Amniotic stem cell (primary cell): ENCODE results near the gene KRTAP1-4.
"Not testable (repeated sequence)": the region's sequence is repeated elsewhere in the genome, so short reads cannot be mapped to it uniquely, and the experiment has no call there.

ENCODE experiments used
- DNase-seq: peaks from one replicate; lab custom pipeline; 2025; lab: John Stamatoyannopoulos, UW

The KRTAP1-4 gene

GRCh38 chr17:41029633-41030245 lies at the start of gene KRTAP1-4:
Gene KRTAP1-4, minus strand, starts transcription at chr17:41030195. Its CDS starts 117 bp downstream, at chr17:41030078.
- DNase-seq: no peak

- DNase-seq: no peak
Observed at GRCh38 chr17:41076788-41077187, 46.8 kb upstream of the KRTAP1-4 start.

DNA sequence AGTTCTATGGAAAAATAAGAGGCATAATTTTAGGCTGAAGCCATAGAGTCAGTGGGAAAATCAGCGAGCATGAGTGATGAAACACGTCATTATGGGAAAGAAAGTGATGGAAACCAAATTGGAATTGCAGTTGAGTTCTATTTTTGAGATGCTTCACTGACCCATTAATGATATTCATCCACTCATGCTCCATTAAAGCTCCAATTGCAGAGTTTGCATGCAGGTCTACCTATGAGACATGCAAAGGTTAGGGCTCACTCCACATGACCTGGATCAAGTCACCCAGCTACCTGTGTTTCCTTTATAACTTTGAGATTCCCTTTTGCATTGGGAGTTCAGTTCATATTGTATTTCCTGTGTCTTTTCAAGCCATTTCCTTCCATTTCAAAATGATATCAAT lies 43.7 kb upstream of the KRTAP1-4 start:
- no peak for DNase-seq

DNA sequence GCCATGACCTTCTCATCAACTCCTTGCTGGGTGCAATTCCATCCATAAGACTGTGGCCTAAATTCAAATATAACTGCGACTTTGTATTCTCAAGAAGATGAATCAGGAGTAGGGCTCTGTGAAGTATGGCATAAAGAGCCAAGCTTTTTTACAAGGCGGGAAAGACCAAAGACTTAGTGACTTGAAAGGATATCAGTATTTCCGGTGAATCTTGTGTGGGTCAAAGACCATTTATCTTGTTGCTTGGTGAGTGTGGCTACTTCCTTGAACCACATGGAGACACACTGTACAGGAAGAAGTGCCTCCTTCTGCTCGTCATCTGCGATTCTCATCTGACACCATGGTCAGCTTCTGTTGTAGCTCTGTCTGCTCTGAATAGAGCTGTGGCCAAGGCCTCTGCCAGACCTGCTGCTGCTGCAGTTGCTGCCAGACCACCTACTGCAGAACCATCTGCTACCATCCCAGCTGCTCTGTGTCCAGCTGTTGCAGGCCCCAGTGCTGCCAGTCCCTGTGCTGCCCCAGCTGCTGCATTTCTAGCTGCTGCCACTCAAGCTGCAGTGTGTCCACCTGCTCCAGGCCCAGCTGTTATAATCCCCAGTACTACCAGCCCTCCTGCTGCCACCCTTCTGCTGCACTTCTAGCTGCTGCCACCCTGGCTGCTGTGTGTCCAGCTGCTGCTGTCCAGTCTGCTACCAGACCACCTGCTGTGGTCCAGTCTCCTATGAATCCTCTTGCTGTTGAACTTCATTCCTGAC lies 41.8 kb upstream of the KRTAP1-4 start:
- DNase-seq: no peak

DNA sequence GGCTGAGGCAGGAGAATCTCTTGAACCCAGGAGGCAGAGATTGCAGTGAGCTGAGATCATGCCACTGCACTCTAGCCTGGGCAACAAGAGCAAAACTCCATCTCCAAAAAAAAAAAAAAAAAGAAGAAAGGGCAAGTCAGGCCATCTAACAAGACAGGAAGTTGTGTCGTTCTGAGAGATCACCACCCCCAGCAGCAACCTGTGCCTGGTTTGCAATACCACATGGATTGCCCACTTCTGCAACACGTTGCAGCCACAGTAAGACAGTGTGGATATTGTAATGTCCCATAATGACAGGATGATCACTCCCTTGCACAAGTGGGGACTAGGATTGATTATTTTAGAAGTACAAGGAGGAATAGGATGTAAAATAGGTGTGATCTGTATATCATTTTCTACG lies 39.0 kb upstream of the KRTAP1-4 start:
- no peak for DNase-seq

DNA sequence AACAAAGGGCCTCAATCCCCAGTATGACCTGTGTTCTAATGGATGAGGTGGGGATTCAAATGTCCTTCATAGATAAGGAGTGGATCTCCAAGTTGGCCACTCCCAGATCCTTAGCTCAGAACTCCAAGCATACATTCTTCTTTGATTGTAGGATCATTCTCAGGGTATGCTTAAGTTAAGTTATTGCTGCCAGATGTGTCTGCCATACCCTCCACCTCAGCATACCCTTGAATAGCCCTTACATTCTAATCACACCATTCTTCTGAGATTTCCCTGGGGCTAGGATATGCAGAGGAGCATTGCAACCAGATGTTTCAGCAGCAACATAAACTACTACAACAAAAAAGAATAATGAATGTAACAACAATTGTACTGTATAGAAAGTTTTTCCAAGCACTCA lies 37.3 kb upstream of the KRTAP1-4 start:
- no peak for DNase-seq

DNA sequence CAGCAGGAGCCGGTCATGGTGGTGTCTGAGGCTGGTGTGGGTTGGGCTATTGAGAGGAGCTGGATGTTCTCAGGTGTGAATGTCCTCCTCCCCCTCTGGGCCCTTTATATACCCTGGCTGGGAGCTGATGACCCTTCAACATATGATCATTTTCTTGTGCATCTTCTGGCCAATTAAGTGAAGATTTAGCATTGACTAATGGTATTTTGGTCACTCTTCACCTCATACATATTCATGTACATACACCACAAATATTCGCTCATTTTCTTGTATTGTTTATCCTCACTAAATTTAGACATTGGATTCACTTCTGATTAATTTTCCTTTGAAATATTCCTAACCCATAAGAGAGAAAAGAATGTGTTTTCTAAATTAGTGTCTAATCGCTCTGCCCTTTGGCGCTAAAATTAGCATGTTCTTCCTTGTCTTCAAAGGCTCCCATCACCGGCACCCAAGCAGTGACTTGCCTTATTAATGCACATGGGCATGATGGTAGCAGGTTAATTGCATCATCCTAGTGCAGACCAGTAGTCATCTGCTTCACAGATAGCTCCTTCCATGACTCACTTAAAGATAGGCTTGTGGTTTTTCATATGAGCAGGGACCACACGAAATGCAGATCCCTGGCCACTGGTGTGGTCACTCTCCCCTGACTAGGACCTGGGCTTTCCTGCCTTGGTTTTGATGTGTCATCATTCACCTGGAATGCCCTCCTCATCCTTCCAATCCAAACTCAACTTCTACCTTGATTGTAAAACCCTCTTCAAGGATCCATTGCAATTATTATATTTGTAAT lies 36.0 kb upstream of the KRTAP1-4 start, which contains the start of gene KRTAP2-4:
KRTAP2-4 (minus strand) TSS at position 51 of the 796 bp plus-strand sequence; CDS start at position 17, 34 bp downstream.
- no peak for DNase-seq

DNA sequence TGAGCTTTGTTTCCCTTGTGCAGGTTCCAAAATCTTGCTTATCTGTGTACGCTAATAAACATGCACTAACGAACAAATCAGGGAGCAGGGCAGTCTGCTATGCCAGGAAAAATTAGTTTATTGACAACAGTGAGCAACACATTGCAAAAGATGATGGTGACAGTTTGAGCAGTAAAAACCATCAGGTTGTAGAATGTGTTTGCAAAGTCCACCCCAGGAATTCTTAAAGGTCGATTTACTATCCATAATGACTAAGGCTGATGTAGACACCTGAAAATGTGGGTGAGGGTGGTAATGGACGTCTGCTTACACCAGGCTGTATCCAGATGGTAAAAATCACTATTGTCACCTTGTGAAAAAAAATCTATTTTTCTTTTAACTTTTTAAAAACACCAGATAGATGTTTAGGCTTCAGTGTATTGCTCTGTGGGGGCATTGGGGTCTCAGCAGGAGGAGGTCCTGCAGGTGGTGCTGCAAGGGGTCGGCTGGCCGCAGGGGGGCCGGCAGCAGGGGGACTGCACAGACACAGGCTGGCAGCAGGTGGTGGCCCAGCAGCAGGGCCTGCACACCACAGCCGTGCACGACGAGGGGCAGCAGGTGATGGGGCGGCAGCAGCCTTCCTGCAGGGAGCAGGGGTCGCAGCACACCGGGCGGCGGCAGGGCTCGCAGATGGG lies 35.2 kb upstream of the KRTAP1-4 start:
- not testable (repeated sequence) for DNase-seq

DNA sequence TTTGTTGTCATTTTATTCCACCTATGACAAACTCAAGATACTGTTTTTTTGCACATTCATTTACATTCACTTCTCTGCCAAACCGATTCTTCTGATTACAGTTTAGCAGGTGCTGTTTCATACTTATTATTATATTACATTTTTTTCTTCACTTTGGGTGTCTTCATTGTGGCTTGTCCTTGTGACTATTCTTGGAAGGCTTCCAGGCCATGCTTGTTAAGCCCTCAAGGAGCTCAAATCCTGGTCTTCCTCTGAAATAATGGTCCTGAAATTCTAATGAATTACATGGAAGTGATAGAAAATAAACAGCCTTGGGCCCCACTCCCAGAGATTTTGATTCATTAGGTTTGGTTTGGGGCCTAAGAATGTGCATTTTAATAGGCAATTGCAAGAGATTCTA lies 34.3 kb upstream of the KRTAP1-4 start:
- DNase-seq: no peak

DNA sequence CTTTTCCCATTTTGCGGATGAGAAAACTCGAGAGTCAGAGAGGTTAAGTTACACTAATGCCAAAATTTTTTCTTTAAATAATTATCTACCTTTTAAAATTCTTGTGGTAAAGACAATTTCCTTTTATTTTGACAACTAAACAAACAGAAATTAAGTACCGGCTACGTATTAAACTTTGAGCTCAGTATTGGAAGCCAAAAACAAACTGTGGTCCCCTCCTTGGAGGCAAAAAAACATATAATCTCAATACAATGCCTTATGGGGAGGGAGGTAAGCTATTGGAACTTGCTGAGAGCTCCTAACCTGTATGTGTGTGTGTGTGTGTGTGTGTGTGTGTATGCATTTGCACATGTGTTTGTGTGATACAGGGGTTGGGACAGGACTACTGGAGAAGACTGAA lies 33.5 kb upstream of the KRTAP1-4 start:
- DNase-seq: no peak

GRCh38 chr17:41061964-41062363 lies 32.0 kb upstream of the KRTAP1-4 start:
- peak; percentile 61 for DNase-seq

DNA sequence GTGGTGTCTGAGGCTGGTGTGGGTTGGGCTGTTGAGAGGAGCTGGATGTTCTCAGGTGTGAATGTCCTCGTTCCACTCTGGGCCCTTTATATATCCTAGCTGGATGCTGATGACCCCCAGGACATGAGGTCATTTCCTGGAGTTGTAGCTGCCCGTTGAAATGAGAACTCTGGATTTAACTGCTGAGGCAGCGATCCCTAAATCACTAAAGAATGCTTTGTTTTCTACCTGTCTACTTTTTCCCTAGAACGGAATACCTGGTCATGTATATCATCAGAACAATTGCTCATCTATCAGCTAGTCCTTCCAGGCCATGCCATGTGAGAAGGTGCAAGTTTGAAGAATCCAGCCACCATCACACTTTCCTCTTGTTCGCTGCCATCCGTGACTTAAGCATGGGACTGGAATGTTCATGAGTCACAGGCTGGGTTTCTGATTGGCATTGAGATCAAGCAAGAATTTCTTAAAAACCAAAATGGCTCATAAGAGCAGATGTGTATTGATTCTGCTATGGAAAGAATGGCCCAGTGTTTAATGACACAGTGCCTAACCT lies 30.1 kb upstream of the KRTAP1-4 start, which contains the start of gene KRTAP2-3:
KRTAP2-3 (minus strand) TSS at position 63 of the 553 bp plus-strand sequence. CDS start 64 bp downstream, outside the sequence.
- peak; percentile 90 for DNase-seq

DNA sequence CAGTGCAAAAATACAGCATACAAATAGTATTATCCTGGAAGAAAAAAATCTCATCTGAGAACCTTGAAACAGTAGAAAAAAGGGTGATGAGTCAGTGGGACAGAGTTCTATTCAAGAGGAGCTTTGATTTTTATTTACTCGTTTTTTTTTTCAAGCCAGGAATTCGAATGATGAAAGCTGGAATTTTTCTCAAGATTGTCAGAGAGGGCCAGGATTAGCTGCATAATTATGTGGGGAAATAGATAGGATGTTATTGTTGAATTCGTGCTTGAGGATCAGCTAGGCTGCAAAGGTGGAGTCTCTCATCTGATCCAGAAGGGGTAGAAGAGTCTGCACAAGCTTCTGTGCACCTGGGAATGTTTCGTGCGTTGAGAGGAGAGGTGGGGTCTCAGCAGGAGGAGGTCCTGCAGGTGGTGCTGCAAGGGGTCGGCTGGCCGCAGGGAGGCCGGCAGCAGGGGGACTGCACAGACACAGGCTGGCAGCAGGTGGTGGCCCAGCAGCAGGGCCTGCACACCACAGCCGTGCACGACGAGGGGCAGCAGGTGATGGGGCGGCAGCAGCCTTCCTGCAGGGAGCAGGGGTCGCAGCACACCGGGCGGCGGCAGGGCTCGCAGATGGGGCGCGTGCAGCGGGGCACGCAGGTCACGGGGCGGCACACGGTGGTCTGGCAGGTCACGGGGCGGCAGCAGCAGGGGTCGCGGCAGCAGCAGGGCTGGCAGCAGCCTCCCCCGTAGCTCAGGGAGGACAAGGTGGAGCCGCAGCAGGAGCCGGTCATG lies 29.5 kb upstream of the KRTAP1-4 start:
- peak; percentile 69 for DNase-seq

GRCh38 chr17:41058741-41059140 lies 28.7 kb upstream of the KRTAP1-4 start:
- no peak for DNase-seq

DNA sequence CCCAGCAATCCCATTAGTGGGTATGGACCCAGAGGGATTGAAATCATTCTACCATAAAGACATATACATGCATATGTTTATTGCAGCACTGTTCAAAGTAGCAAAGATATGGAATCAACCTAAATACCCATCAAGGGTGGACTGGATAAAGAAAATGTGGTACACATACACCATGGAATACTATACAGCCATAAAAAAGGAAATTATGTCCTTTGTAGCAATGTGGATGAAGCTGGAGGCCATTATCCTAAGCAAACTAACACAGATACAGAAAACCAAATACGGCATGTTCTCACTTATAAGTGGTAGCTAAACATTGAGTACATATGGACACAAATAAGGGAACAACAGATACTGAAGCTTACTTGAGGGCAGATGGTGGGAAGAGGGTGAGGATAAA lies 27.6 kb upstream of the KRTAP1-4 start:
- DNase-seq: no peak

DNA sequence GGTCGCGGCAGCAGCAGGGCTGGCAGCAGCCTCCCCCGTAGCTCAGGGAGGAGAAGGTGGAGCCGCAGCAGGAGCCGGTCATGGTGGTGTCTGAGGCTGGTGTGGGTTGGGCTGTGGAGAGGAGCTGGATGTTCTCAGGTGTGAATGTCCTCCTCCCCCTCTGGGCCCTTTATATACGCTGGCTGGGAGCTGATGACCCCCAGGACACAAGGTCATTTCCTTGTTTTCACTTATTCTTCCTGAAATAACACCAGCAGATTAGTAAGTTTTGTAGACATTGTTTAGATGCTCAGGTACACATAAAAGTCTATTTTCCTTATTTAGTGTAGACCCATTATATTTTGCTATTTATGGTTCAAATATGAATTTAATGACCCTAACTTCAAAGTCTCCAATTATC lies 25.1 kb upstream of the KRTAP1-4 start, which contains the start of gene KRTAP2-2:
KRTAP2-2 (minus strand) TSS at position 101 of the 400 bp plus-strand sequence; CDS start at position 82, 19 bp downstream.
- DNase-seq: not testable (repeated sequence)

DNA sequence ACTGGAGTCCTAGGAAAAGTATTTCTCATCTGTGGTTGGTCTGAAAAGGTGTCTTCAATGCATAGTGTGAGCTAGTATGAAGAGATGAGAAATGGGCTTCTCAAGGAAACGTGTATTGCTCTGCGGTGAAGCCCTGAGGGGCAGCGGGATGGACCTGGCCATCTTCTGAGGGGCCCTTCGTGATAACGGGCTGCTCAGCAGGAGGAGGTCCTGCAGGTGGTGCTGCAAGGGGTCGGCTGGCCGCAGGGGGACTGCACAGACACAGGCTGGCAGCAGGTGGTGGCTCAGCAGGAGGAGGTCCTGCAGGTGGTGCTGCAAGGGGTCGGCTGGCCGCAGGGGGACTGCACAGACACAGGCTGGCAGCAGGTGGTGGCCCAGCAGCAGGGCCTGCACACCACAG lies 24.6 kb upstream of the KRTAP1-4 start:
- DNase-seq: not testable (repeated sequence)

- no peak for DNase-seq
Observed at GRCh38 chr17:41054025-41054424, 24.0 kb upstream of the KRTAP1-4 start.

DNA sequence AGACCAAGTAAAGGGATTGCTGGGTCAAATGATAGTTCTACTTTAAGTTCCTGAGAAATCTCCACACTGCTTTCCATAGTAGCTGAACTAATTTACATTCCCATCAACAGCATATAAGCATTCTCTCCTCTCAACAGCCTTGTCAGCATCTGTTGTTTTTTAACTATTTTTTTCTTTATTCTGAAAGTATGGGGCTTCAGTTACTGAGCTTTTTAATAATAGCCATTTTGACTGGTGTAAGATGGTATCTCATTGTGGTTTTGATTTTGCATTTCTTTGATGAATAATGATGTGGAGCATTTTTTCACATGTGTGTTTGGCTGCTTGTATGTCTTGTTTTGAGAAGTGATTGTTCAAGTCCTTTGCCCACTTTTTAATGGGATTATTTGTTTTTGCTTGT lies 22.6 kb upstream of the KRTAP1-4 start:
- no peak for DNase-seq

DNA sequence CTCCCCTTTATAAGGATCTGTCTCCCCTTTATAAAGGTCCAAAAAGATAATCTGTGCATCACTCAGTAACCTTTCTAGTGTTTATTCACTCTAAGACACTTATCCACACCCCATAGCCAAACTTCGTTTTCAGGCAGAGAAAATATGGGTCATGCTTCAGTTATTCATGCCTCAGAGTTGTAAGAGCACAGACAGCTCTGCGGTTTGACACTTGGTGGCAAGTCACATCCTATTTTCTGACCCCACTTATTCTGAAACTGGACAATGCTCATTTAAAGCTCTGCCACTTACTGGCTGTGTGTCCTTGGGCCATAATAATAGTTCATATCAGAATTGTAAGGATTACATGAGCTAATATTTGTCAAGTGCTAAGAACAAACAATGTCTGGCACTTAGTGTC lies 19.1 kb upstream of the KRTAP1-4 start:
- DNase-seq: no peak

- no peak for DNase-seq
Observed at GRCh38 chr17:41048441-41048840, 18.4 kb upstream of the KRTAP1-4 start.
